ENCODE results near the gene TBC1D22A.

GRCh38 chr22:47064016-47064415, 301.6 kb downstream of the TBC1D22A start:
- no peak for TF ChIP-seq POLR2A (IDR thresholded peaks at IDR 0.05)
- no peak for TF ChIP-seq CTCF (IDR thresholded peaks at IDR 0.05)
